Measurements from ENCODE around the gene C22orf31. TPM values are rescaled to one million over a fixed set of nuclear protein-coding genes. Genes with fewer than 3 reads are reported as not detected.

Gene C22orf31
- total and polyA plus RNA-seq, 2 donors (not counting 3 experiments of a cell fraction or from before 2014, with no cell fraction given) = not detected

DNA sequence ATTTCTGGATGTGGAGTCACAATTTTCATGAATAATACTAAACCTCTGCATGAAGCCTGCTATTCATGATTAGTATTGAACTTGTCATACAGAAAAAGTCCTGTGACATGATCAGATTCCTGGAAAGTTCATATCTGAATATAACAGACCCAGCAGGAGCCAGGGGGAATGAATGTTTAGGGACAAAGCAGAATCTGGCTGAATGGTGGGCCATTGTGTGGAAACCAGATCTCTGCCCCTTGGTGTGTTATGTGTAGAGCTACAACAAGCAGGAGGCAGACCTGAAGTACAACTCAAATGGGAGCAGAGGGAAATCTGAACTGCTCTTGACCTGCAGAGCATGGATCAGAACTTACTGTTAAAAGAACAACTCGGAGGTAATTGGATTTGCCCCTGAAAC is 41.5 kb upstream of the C22orf31 start:
- intact Hi-C loops (cut with micrococcal nuclease) = no loop called here
- H3K4me2 ChIP-seq (ENCODE audit: insufficient read depth, low read length) = no peak overlapping the region
- CTCF ChIA-PET = interaction anchor here (1.4 to 1.5 kb wide), 2 partner anchors 29 to 502 kb away, joined by 3 to 4 read pairs; no protein-coding TSS in a partner anchor

GRCh38 chr22:29102300-29102699 is 40.7 kb upstream of the C22orf31 start:
- dilution Hi-C loops (cut with MboI; ENCODE audit: extremely low pct_ligation_motif_present, low sequenced_read_pairs) (no loop called here), intact Hi-C loops (cut with micrococcal nuclease) (no loop called here)
- no peak overlapping the region for H3K9ac ChIP-seq (replicated peaks; ENCODE audit: extremely low read depth, insufficient read depth, low read length)
- peaks cover 0 to 4% of the 10 kb centered on the region in 2 experiments for H3K27me3 ChIP-seq (ENCODE audit: control insufficient read depth in 2 of 2, insufficient read depth in 2 of 2, low read length in 2 of 2)
- H3K9me1 ChIP-seq (replicated peaks; ENCODE audit: control insufficient read depth, extremely low read depth, insufficient read depth, low read length) = no peaks in the 10 kb centered on the region
- H3K36me3 ChIP-seq (ENCODE audit: control insufficient read depth in 2 of 2, extremely low read depth in 1 of 2, insufficient read depth in 2 of 2, low read length in 2 of 2) = no peaks in the 10 kb centered on the region
- ChIA-PET POLR2A (no interaction called here), CTCF (interaction anchor here (1.4 kb wide), 1 partner anchor 501 kb away, joined by 4 read pairs; no protein-coding TSS in a partner anchor)
- no peaks in the 10 kb centered on the region for H4K20me1 ChIP-seq (replicated peaks; ENCODE audit: control insufficient read depth, extremely low read depth, insufficient read depth, low read length)
- DNase-seq (ENCODE audit: low read depth, low spot score) (no peak), FAIRE-seq (no peak)
- no peaks in the 10 kb centered on the region for H3K9me3 ChIP-seq (replicated peaks; ENCODE audit: control insufficient read depth, insufficient read depth, low read length)
- TF ChIP-seq FOS (IDR thresholded peaks at IDR 0.05; ENCODE audit: borderline replicate concordance, insufficient read depth, low read length) (no peak), MYC (IDR thresholded peaks at IDR 0.05; ENCODE audit: low read depth, low read length) (no peak), EZH2 (IDR thresholded peaks at IDR 0.05; ENCODE audit: borderline replicate concordance, low read depth, low read length, severe bottlenecking) (no peak), JUN (IDR thresholded peaks at IDR 0.05; ENCODE audit: borderline replicate concordance, insufficient read depth, insufficient read length, low read depth) (no peak), POLR2A (IDR thresholded peaks at IDR 0.05; ENCODE audit: low read depth, low read length) (no peak), GATA2 (IDR thresholded peaks at IDR 0.05; ENCODE audit: insufficient read depth, insufficient read length, low read depth, low read length) (no peak), POLR2AphosphoS5 (IDR thresholded peaks at IDR 0.05; ENCODE audit: insufficient read depth, low read depth, low read length) (no peak), CTCF (IDR thresholded peaks at IDR 0.05; ENCODE audit: extremely low read depth in 1 of 2, insufficient read depth in 1 of 2, low read depth in 1 of 2, low read length in 2 of 2) (no peak)
- TF ChIP-seq, protein P1, sequence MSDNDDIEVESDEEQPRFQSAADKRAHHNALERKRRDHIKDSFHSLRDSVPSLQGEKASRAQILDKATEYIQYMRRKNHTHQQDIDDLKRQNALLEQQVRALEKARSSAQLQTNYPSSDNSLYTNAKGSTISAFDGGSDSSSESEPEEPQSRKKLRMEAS (IDR thresholded peaks at IDR 0.05; ENCODE audit: insufficient read depth, insufficient read length) = no peak
- H3K4me1 ChIP-seq (ENCODE audit: control insufficient read depth, extremely low read depth, insufficient read depth, low read length) = no peaks in the 10 kb centered on the region
- BruUV-seq (replicated peaks) = no TSS peak
- H3K27ac ChIP-seq (ENCODE audit: insufficient read depth, low read depth, low read length) = no peak overlapping the region
- no peak overlapping the region for H3K4me3 ChIP-seq (replicated peaks in 1 of 3; ENCODE audit: insufficient read depth in 1 of 3, low read depth in 1 of 3, low read length in 3 of 3)
- no peaks in the 10 kb centered on the region for H3K79me2 ChIP-seq (ENCODE audit: control insufficient read depth, insufficient read depth, low read length)
- H2AFZ ChIP-seq (ENCODE audit: low read depth, low read length) = no peak overlapping the region
- H3K4me2 ChIP-seq (ENCODE audit: insufficient read depth, low read length) = no peak overlapping the region

More for the DNA sequence above, 41.5 kb upstream of the C22orf31 start:
- Histone ChIP-seq H3K27ac (ENCODE audit: insufficient read depth, low read depth, low read length) (no peak overlapping the region), H3K9me1 (replicated peaks; ENCODE audit: control insufficient read depth, extremely low read depth, insufficient read depth, low read length) (no peaks in the 10 kb centered on the region), H3K9me3 (replicated peaks; ENCODE audit: control insufficient read depth, insufficient read depth, low read length) (no peaks in the 10 kb centered on the region), H3K79me2 (ENCODE audit: control insufficient read depth, insufficient read depth, low read length) (no peaks in the 10 kb centered on the region), H3K27me3 (ENCODE audit: control insufficient read depth in 2 of 2, insufficient read depth in 2 of 2, low read length in 2 of 2) (peaks cover 0 to 4% of the 10 kb centered on the region in 2 experiments), H3K36me3 (ENCODE audit: control insufficient read depth in 2 of 2, extremely low read depth in 1 of 2, insufficient read depth in 2 of 2, low read length in 2 of 2) (no peaks in the 10 kb centered on the region), H3K9ac (replicated peaks; ENCODE audit: extremely low read depth, insufficient read depth, low read length) (no peak overlapping the region), H3K4me3 (replicated peaks in 1 of 3; ENCODE audit: insufficient read depth in 1 of 3, low read depth in 1 of 3, low read length in 3 of 3) (no peak overlapping the region), H4K20me1 (replicated peaks; ENCODE audit: control insufficient read depth, extremely low read depth, insufficient read depth, low read length) (no peaks in the 10 kb centered on the region), H2AFZ (ENCODE audit: low read depth, low read length) (no peak overlapping the region), H3K4me1 (ENCODE audit: control insufficient read depth, extremely low read depth, insufficient read depth, low read length) (no peaks in the 10 kb centered on the region)
- no peak for DNase-seq (ENCODE audit: low read depth, low spot score)
- BruUV-seq (replicated peaks) = no TSS peak
- POLR2A ChIA-PET = no interaction called here
- dilution Hi-C loops (cut with MboI; ENCODE audit: extremely low pct_ligation_motif_present, low sequenced_read_pairs) = no loop called here
- TF ChIP-seq GATA2 (IDR thresholded peaks at IDR 0.05; ENCODE audit: insufficient read depth, insufficient read length, low read depth, low read length) = no peak
- no peak for TF ChIP-seq POLR2A (IDR thresholded peaks at IDR 0.05; ENCODE audit: low read depth, low read length)
- FAIRE-seq = no peak
